GOT3 (cell line): ENCODE results near the gene STARD7.

Experiments used
- DNase-seq: peaks from one replicate; lab custom pipeline; 2025; ENCODE audit warnings: mixed read lengths; lab: John Stamatoyannopoulos, UW

STARD7 gene

DNA sequence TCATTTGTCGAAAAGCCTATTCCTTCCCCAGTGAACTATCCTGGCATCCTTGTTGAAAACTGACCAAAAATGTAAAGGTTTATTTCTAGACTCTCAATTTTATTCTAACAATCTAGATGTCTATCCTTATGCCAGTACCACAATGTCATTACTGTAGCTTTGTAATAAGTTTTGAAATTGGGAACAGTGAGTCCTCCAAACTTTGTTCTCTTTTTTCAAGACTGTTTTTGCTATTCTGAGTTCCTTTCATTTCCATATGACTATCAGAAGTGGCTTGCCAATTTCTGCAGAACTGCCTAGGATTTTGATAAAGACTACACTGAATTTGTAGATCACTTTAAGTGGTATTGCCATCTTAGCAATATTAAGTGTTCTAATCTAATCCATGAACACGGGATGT lies 9.7 kb downstream of the STARD7 start:
- DNase-seq: no peak

- DNase-seq: no peak
Measured at GRCh38 chr2:96197546-96198255, 10.9 kb downstream of the STARD7 start.

DNA sequence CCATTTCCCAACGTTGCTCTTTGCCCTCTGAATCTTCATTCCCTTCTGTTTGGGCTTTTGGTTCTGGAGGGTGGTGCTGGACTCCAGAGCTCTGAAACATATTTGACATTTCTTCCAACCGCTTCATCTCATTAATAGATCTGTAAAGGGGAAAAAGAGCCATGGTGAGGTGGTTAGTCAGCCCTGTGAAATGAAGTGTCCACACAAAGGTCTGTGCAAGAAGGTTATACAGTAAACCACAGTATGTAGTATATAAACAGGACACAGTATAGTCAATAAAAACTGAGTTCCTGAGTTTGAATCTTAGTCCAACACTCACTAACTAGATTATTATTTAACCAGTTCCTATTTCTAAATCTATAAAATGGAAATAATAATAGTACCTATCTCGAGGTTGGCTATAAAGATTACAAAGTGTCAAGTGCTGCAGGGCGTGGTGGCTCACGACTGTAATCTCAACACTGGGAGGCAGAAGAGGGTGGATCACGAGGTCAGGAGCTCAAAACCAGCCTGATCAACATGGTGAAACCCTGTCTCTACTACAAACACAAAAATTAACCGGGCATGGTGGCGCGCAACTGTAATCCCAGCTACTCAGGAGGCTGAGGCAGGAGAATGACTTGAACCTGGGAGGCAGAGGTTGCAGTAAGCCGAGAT lies 13.1 kb downstream of the STARD7 start:
- DNase-seq: no peak

DNA sequence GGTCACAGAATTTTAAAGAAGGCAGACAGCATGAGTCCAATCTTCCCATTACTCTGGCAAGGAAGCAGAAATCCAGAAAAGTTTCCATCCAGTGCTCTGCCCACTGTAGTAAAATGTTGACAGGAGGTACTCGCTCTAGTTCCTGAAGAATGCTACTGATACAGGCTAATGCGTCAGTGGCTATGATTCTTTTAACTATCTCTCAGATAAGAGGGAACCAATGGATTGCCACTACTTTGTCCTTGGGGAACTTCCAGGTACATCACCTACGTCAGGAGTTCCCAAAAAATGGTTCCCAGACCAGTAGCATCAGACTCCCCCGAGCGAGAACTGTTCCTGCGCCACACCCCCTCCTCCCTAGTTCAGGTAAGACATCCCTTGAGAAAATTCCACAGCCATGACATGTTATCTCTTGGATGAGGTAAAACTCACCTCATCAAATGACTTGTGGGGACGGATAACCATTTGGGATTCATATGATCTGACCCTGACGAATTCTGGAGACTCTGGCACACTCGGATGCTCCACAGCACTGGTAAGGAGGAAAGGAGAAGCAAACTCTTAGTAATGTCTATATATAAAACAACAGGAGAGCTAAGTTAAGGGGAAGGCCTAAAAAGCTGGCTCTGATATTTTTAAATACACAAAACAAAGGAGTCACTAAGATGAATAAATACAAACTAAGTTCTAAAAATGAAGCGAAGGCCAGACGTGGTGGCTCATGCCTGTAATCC lies 16.5 kb downstream of the STARD7 start:
- DNase-seq: no peak

DNA sequence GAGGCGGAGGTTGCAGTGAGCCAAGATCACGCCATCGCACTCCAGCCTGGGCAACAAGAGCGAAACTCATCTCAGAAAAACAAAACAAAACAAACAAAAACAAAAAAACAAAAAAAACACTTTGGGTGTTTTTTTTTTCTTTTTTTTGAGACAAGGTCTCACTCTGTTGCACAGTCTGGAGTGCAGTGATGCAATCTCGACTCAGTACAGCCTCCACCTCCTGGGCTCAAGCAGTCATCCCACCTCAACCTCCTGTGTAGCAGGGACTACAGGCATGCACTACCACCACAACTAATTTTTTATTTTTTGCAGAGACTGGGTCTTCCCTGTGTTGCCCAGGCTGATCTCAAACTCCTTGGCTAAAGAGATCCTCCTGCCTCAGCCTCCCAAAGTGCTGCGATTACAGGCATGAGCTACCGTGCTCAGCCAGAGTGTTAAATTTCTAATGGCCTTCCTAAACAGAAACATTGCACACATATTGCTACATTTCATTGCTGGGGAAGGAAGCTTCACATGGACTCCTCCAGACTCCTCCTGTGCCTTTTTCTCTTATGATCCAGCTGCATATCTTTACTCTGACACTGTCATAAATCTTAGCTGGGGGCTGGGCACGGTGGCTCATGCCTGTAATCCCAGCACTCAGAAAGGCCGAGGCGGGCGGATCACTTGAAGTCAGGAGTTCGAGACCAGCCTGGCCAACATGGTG lies 19.7 kb downstream of the STARD7 start:
- no peak for DNase-seq

DNA sequence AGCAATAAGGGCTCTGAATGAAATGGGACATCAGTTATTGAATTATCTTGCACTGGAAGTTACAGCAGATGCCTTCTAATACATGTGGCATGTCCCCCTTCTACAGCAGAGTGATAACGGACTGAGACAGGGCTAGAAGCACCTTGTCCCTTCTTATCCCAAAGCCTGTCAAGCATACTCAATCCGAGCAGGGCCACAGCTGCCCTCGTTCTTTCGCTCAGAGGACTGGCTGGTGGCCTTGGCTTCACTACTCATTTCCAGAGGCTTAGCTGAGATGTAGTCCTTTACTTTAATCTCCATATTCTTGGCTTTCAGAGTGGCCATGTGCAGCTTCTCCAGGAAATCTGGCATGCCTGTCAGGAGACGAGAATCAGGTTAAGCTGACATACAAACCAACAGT lies 22.1 kb downstream of the STARD7 start:
- DNase-seq: no peak

DNA sequence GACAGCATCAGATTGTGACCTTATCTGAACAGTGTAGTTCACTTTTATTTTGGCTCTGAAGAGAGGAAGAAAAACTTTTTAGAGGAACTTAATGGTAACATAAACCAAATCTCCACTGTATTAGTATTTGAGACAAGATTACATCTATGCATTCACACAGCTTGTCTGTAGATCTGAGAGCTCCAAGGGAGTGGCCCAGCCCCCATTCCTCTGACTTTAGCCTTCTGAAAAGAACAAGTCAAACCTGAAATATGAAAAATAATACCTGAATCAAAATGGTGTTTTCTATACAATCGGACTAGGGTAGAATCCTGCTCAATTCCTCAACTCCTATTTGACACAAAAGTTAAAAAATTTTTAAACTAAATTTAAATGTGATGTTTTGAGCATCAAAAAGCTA lies 23.1 kb downstream of the STARD7 start:
- DNase-seq: no peak

- no peak for DNase-seq
Measured at GRCh38 chr2:96184989-96185388, 23.6 kb downstream of the STARD7 start.

DNA sequence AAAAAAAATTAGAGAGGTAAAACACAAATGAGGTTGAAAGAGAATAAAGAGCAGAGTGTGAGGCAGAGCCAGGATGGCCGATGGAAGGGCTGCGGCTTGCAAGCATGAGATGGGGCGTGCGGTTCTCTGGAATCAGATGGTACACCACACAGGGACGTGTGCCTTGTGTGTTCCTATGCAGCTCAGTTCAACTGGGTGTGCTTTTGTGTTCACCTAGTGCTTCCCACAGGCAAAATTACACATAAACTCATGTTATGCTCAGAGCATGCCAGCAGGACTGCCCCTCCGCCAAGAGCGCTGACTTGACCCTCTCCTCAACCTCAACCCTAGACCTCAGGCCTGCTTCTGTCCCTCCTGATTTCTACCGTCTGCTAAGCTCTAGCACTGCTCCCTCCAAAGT lies 24.4 kb downstream of the STARD7 start:
- DNase-seq: no peak

DNA sequence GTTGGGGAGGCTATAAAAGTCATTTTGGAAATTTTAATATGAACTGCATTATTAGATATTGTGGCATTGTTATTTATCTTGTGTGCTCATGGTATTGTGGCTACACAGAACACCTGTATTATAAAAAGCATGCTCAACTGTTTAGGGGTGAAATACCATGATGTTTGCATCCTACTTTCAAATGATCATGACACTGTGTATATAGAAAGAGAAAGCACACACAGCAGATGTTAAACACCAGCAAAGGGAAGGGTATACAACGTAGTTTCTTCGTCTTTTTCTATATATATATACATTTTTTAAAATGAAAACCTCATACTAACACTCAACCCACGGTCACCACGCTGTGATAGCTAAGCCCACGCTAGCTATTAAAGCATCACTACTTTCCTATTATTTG lies 27.1 kb downstream of the STARD7 start:
- no peak for DNase-seq

GRCh38 chr2:96180521-96180920 lies 28.1 kb downstream of the STARD7 start:
- no peak for DNase-seq

DNA sequence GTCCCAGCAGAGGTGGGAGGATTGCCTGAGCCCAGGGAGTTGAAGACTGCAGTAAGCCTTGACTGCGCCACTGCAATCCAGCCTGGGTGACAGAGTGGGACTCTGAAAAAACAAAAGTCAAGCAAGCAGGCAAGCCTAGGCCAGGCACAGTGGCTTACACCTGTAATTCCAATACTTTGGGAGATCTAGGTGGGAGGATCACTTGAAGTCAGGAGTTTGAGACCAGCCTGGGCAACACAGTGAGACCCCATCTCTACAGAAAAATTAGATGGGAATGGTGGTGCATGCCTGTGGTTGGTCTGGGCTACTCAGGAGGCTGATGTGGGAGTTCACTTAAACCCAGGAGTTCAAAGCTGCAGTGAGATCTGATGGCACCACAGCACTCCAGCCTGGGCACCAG lies 28.6 kb downstream of the STARD7 start:
- DNase-seq: no peak

GRCh38 chr2:96176661-96177060 lies 32.0 kb downstream of the STARD7 start:
- DNase-seq: no peak

DNA sequence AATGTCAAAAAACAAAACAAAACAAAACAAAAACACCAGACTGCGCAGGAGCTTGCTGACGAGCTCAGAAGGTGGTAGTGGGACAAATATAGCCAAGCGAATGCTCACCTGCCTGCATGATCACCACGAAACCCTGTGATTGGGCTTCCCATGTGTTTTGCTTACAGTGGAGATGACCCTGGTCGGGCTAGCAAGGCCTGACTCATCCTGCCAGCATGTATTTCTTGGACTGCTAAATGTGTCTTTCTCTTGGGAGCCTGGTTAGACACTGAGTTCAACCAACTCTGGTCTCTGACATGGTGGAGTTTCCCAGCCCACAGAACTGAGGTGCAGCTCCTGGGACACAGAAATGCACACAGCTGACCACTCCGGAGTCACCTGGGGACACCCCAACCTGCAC lies 32.7 kb downstream of the STARD7 start:
- DNase-seq: no peak

DNA sequence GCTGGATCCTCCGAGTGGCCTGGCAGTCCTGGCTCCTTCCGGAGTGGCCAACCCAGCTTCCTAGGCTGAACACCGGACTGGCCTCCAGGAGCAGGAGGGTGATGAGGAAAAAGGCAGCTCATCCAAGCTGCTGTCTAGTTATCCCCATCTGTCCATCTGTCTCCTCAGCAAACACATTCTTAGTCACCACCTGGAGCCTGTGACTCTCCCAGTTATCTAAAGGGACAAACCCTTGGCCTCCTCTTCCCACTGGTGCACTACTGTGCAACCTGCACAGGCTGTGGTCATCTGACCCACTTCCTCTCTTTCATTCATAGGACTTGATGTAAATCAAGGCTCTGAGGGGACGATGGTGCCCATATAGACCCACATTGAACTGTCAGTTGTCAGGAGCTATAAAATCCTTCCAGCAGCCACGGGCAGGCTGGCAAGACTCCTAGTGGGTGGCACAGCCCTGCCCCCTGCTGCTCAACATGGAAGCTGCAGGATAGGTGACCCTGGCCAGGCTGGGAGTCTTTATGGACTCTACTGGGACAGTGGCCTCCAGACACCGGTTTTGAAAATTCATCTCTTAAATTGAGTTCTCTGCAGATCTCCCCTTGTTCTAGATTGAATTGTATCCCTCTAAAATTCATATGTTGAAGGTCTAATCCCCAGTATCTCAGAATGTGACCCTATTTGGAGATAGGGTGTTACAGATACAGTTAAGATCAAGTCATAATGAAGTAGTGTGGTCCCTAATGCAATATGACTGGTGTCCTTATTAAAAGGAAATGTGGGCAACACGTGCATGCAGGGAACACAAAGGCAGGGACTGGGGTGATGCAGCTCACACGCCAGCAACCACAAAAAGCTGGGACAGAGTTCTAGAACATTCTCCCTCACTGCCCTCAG lies 34.1 kb downstream of the STARD7 start:
- peak; percentile 38 for DNase-seq

GRCh38 chr2:96171831-96172230 lies 36.8 kb downstream of the STARD7 start:
- no peak for DNase-seq

- DNase-seq: no peak
Measured at GRCh38 chr2:96170626-96171025, 38.0 kb downstream of the STARD7 start.

DNA sequence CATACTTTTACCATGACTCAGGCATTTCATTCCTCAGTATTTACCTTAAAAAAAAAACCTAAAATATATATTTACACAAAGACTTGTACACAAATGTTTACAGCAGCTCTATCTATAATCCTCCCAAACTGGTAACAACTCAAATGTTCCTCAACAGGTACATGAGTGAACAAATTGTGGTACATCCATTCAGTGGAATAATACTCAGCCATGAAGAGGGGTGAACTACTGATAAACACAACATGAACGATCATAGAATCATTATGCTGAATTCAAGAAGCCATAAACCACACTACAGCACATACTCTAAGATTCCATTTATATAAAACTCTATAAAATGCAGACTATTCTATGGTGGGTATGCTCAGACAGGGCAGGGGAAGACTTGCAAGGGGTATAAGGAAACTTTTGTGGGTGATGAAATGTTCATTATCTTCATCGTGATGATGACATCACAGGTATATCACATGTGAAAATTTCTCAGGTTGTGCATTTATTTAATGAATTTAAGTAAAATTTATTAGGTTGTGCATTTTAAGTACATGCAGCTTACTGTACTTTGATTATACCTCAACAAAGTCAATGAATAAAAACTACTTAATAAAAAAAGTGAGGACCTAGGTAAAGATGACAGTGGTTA lies 38.6 kb downstream of the STARD7 start:
- no peak for DNase-seq

GRCh38 chr2:96167407-96168013 lies 41.1 kb downstream of the STARD7 start:
- DNase-seq: no peak

- no peak for DNase-seq
Measured at GRCh38 chr2:96164459-96165184, 44.0 kb downstream of the STARD7 start.
